HepG2 (cell line): ENCODE data around the gene FKBP8. TPM values are rescaled to one million over a fixed set of nuclear protein-coding genes. Genes with fewer than 3 reads are reported as not detected.

Experiments
- ATAC-seq: fragments of 200-7000 bp; cut with Tn5 transposase; 3 replicates; pipeline ENCODE4 v1.9.1; 2020; ENCODE audit warnings: mild to moderate bottlenecking, moderate library complexity
- BruUV-seq: library from RNA; stranded (reverse); fragments of 400-500 nt; replicated peaks from 2 replicates; lab custom pipeline; 2021; lab: Mats Ljungman, UMichigan
- CTCF ChIA-PET: fragments of 300-600 bp; formaldehyde crosslinking; extraction: SDS; loops from one replicate; lab custom pipeline; 2021; ENCODE audit warnings: low total read pairs, inconsistent platforms, low intra/inter-chr PET ratio; lab: Yijun Ruan, JAX
- POLR2A ChIA-PET: fragments of 350-600 bp; sonication (Branson Sonifier 250); formaldehyde crosslinking; loops from one replicate; lab custom pipeline; 2020; ENCODE audit warnings: antibody characterized with exemption, inconsistent platforms; lab: Yijun Ruan, JAX
- DNase-seq: peaks from one replicate; pipeline ENCODE4 v3.0.0-alpha.2; 2015; ENCODE audit warnings: low spot score
- FAIRE-seq: peaks from 3 replicates; lab custom pipeline; 2011; peaks lifted over from hg19 to GRCh38; lab: Jason Lieb, UNC
- H2AFZ ChIP-seq: one replicate; pipeline ENCODE4 v1.6.1; 2011; ENCODE audit warnings: low read length, inconsistent platforms
- H3K27ac ChIP-seq: fragments of 300-600 bp; 3 replicates; pipeline ENCODE4 v1.8.0; 2011; ENCODE audit warnings: mixed run types, mild to moderate bottlenecking, mixed read lengths, low read length, inconsistent platforms; ENCODE audit not compliant: insufficient read depth; ENCODE audit errors: extremely low read length
- H3K27me3 ChIP-seq, 2 experiments: fragments of 200-600 bp in 1 of 2; 2 replicates in 1 of 2; 3 replicates in 1 of 2; pipeline versions ENCODE4 v1.6.0 to v1.8.0; 2011; ENCODE audit warnings: low read length in 2 of 2, mild to moderate bottlenecking in 2 of 2, moderate library complexity in 2 of 2, inconsistent platforms in 1 of 2; ENCODE audit not compliant: insufficient read depth in 2 of 2, control insufficient read depth in 1 of 2
- H3K36me3 ChIP-seq, 2 experiments: fragments of 200-600 bp in 1 of 2; replicated peaks in 1 of 2; 2 replicates in 1 of 2; 3 replicates in 1 of 2; pipeline versions ENCODE4 v1.5.1 to v1.8.0; 2011; ENCODE audit warnings: low read length in 2 of 2, inconsistent platforms in 1 of 2; ENCODE audit not compliant: insufficient read depth in 2 of 2, control insufficient read depth in 1 of 2
- H3K4me1 ChIP-seq: 2 replicates; pipeline ENCODE4 v1.5.1; 2012; ENCODE audit warnings: low read length, inconsistent platforms; ENCODE audit not compliant: insufficient read depth
- H3K4me2 ChIP-seq: 2 replicates; pipeline ENCODE4 v1.6.0; 2011; ENCODE audit warnings: low read depth, low read length, inconsistent platforms
- H3K4me3 ChIP-seq, 3 experiments: fragments of 200-600 bp in 1 of 3; sonication (generic), shearing (Covaris generic) in 1 of 3; replicated peaks in 1 of 3; 2 replicates each; pipeline ENCODE4 v1.5.1; 2011 to 2016; ENCODE audit warnings: low read length in 3 of 3, inconsistent platforms in 2 of 3, low read depth in 2 of 3, mild to moderate bottlenecking in 2 of 3, control low read depth in 1 of 3, mixed read lengths in 1 of 3; ENCODE audit not compliant: insufficient read depth in 1 of 3
- H3K79me2 ChIP-seq: one replicate; pipeline ENCODE4 v1.6.1; 2011; ENCODE audit warnings: low read length, inconsistent platforms; ENCODE audit not compliant: insufficient read depth
- H3K9ac ChIP-seq: 2 replicates; pipeline ENCODE4 v1.6.0; 2011; ENCODE audit warnings: mild to moderate bottlenecking, low read depth, low read length, inconsistent platforms; ENCODE audit not compliant: insufficient read depth
- H3K9me3 ChIP-seq: 2 replicates; pipeline ENCODE4 v1.5.1; 2012; ENCODE audit warnings: mild to moderate bottlenecking, low read length
- H4K20me1 ChIP-seq: 2 replicates; pipeline ENCODE4 v1.6.0; 2011; ENCODE audit warnings: inconsistent platforms, mild to moderate bottlenecking, low read length, moderate library complexity; ENCODE audit not compliant: insufficient read depth
- AHDC1 ChIP-seq: sonication (generic); formaldehyde crosslinking; IDR thresholded peaks from 2 replicates; pipeline ENCODE4 v1.5.1; 2020; ENCODE audit warnings: mild to moderate bottlenecking, missing genetic modification reagents, borderline replicate concordance
- ZBED4 ChIP-seq: sonication (generic); formaldehyde crosslinking; IDR thresholded peaks from 2 replicates; pipeline ENCODE4 v1.4.0; 2020; ENCODE audit warnings: missing genetic modification reagents, borderline replicate concordance
- ZNF101 ChIP-seq: sonication (generic); formaldehyde crosslinking; IDR thresholded peaks from 2 replicates; pipeline ENCODE4 v1.4.0; 2020; ENCODE audit warnings: mild to moderate bottlenecking, low read depth, missing genetic modification reagents, borderline replicate concordance
- ZNF12 ChIP-seq: sonication (generic); formaldehyde crosslinking; IDR thresholded peaks from 2 replicates; pipeline ENCODE4 v1.5.0; 2020; ENCODE audit warnings: missing genetic modification reagents
- ZNF20 ChIP-seq: sonication (generic); formaldehyde crosslinking; IDR thresholded peaks from 2 replicates; pipeline ENCODE4 v1.4.0; 2020; ENCODE audit warnings: mild to moderate bottlenecking, moderate library complexity, missing genetic modification reagents
- ZNF646 ChIP-seq: sonication (generic); formaldehyde crosslinking; IDR thresholded peaks from 2 replicates; pipeline ENCODE4 v1.9.0; 2021; ENCODE audit warnings: mild to moderate bottlenecking, missing genetic modification reagents
- WGBS: methylation state at CpG from one replicate; pipeline ENCODE4 v1.1.6; 2017; ENCODE audit warnings: low lambda C conversion rate; 5-methylcytosine and 5-hydroxymethylcytosine counted together
- in situ Hi-C: cut with HindIII; loops from 2 replicates; pipeline ENCODE4 v1.10.0; 2017; ENCODE audit warnings: low pct_unique_long_range_greater_than_20kb; ENCODE audit not compliant: extremely low pct_ligation_motif_present
- intact Hi-C: fragments of 100-400 bp; cut with micrococcal nuclease; formaldehyde crosslinking; loops from one replicate; pipeline ENCODE4 v1.10.0; 2022; ENCODE audit not compliant: unreplicated experiment
- polyA plus RNA-seq, 8 experiments: library from polyadenylated mRNA; depleted of rRNA in 3 of 8; stranded (reverse) in 7 of 8; unstranded in 1 of 8; fragments of >200 nt; fragmentation: Illumina TruSeq in 4 of 8; extraction: Trizol in 4 of 8; gene quantifications; 2 replicates each; pipeline versions ENCODE4 v1.2.1 to v1.2.3, GENCODE V29; 2011 to 2016; ENCODE audit warnings: low read depth in 4 of 8, missing spikeins in 1 of 8, mixed read lengths in 1 of 8; ENCODE audit not compliant: insufficient read depth in 1 of 8
- total RNA-seq, 5 experiments: library from RNA; depleted of rRNA; stranded (reverse); fragments of >200 nt; fragmentation: Illumina TruSeq; extraction: Trizol; gene quantifications; 2 replicates each; pipeline ENCODE4 v1.2.3, GENCODE V29; 2016; ENCODE audit warnings: low read depth in 1 of 5

FKBP8 gene
- total and polyA plus RNA-seq, 2 of the 13 experiments (the other 11 are each of a cell fraction or from before 2014, with no cell fraction given) = 81.7 to 93.9 TPM

DNA sequence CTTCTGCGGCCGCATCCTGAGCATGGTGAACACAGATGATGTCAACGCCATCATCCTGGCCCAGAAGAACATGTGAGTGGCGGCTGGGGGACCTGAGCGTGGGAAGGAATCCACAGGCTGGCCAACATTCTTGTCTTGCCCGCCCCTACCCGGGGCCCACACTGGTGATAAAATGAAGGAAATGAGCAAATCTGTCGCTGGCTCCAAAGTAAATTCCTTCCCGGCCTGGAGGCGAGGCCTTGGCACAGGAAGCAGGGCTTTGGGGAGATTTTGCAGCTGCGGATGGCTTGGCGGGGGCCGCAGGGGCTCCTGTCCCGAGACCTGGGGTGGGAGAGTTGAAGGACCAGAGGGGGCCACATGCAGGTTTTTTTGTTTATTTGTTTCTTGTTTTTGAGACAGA lies 18.7 kb upstream of the FKBP8 start (continued):
- no peak for TF ChIP-seq ZNF646 (CRISPR knock-in tag)
- TF ChIP-seq ZNF20 = no peak
- TF ChIP-seq ZNF12 (CRISPR knock-in tag) = no peak

DNA sequence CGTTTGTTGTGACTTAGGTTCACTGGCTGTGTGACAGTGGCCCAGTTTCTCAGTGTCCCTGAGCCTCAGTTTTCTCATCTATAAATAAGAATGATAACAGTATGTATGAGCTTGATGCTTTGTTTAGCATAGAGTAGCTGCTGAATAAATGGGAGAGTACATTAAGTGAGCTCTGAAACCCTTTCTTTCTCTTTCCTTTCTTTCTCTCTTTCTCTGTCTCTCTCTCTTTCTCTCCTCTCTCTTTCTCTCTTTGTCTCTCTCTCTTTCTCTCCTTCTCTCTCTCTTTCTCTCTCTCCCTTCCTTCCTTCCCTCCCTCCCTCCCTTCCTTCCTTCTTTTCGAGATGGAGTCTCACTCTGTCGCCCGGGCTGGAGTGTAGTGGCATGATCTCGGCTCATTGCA lies 16.3 kb upstream of the FKBP8 start:
- POLR2A ChIA-PET = interaction anchor here (0.5 to 2.8 kb wide), 2 partner anchors 11 to 35 kb away, joined by 4 to 55 read pairs; partner anchors contain the start of gene UBA52
- CTCF ChIA-PET = no interaction called here
- no peak for TF ChIP-seq AHDC1 (CRISPR knock-in tag)
- TF ChIP-seq ZBED4 (CRISPR knock-in tag) = no peak
- TF ChIP-seq ZNF101 (CRISPR knock-in tag) = no peak

More for the DNA sequence above, 16.3 kb upstream of the FKBP8 start:
- WGBS = 98% methylated on average over 5 of the region's 5 CpGs
- intact Hi-C loops (no loop called here), in situ Hi-C loops (no loop called here)
- Histone ChIP-seq H3K4me3 (no peak overlapping the region), H3K79me2 (peaks cover 21% of the 10 kb centered on the region), H2AFZ (no peak overlapping the region), H4K20me1 (no peaks in the 10 kb centered on the region), H3K9ac (no peak overlapping the region), H3K4me1 (peaks cover 28% of the 10 kb centered on the region), H3K27me3 (no peaks in the 10 kb centered on the region; a peak in 1 of 5 replicates), H3K4me2 (0 out of 2 replicates have a peak overlapping the region, but pooled peaks have one; percentile 83), H3K27ac (no peak overlapping the region), H3K9me3 (no peaks in the 10 kb centered on the region), H3K36me3 (peaks cover 8 to 25% of the 10 kb centered on the region in 2 experiments; a peak in 4 of 5 replicates)
- no TSS peak for BruUV-seq
- FAIRE-seq (no peak), ATAC-seq (no peak), DNase-seq (no peak)
